Measurements from ENCODE around the gene MSI2. TPM values are rescaled to one million over a fixed set of nuclear protein-coding genes. Genes with fewer than 3 reads are reported as not detected.

MSI2 gene
- total and polyA plus RNA-seq, 12 donors = 32.6 to 411 (median 148) TPM

GRCh38 chr17:57597101-57597500 is 340.8 kb downstream of the MSI2 start:
- Histone ChIP-seq H3K4me1 (replicated peaks in 1 of 2) (peaks cover 6 to 21% of the 10 kb centered on the region in 2 donors), H3K36me3 (replicated peaks in 1 of 2) (no peaks in the 10 kb centered on the region), H3K4me3 (no peak overlapping the region), H3K27me3 (no peaks in the 10 kb centered on the region), H3K27ac (peak overlapping the region in 3 of 5 donors; percentile 6 to 54 (median 33)), H3K9me3 (replicated peaks in 1 of 3) (no peaks in the 10 kb centered on the region)
- intact Hi-C loops (cut with DNase I) = loop anchor here in 1 of 2 donors (10.0 kb wide), 1 partner anchor 148 kb away; the partner anchor contains the start of gene CCDC182
- 73 to 91% (median 87%) methylated on average over 5 of the region's 5 CpGs for WGBS, 4 donors
- peak in 1 of 7 donors; percentile 9 for DNase-seq
- TF ChIP-seq POLR2A (IDR thresholded peaks at IDR 0.05) = no peak
- TF ChIP-seq CTCF (IDR thresholded peaks at IDR 0.05) = no peak

- H3K9me3 ChIP-seq (replicated peaks in 1 of 3) = no peaks in the 10 kb centered on the region
- intact Hi-C loops (cut with DNase I) = loop anchor here in 1 of 2 donors (10.0 kb wide), 1 partner anchor 147 kb away; the partner anchor contains the start of gene CCDC182
- H3K27me3 ChIP-seq = no peaks in the 10 kb centered on the region
- H3K4me1 ChIP-seq (replicated peaks in 1 of 2) = peaks cover 6 to 21% of the 10 kb centered on the region in 2 donors
- H3K4me3 ChIP-seq = no peak overlapping the region
- H3K27ac ChIP-seq = peak overlapping the region in 3 of 5 donors; percentile 33 to 54 (median 37)
- TF ChIP-seq CTCF (IDR thresholded peaks at IDR 0.05) = peak; percentile 73 to 89 (median 78)
- TF ChIP-seq POLR2A (IDR thresholded peaks at IDR 0.05) = no peak
- WGBS, 4 donors = 48 to 59% (median 50%) methylated on average over 8 of the region's 8 CpGs
- H3K36me3 ChIP-seq (replicated peaks in 1 of 2) = no peaks in the 10 kb centered on the region
- peak; percentile 61 to 88 (median 78) for DNase-seq
Observed at GRCh38 chr17:57597531-57598453, 341.5 kb downstream of the MSI2 start.

- peak in 2 of 7 donors; percentile 14 to 57 for DNase-seq
- TF ChIP-seq CTCF (IDR thresholded peaks at IDR 0.05) (no peak), POLR2A (IDR thresholded peaks at IDR 0.05) (no peak)
- Histone ChIP-seq H3K27me3 (no peaks in the 10 kb centered on the region), H3K4me3 (no peak overlapping the region), H3K4me1 (replicated peaks in 1 of 2) (peaks cover 7 to 27% of the 10 kb centered on the region in 2 donors), H3K9me3 (replicated peaks in 1 of 3) (no peaks in the 10 kb centered on the region), H3K36me3 (replicated peaks in 1 of 2) (no peaks in the 10 kb centered on the region), H3K27ac (peak overlapping the region in 3 of 5 donors; percentile 38 to 73 (median 41))
- intact Hi-C loops (cut with DNase I) = loop anchor here in 1 of 2 donors (5.0 to 10.0 kb wide), 2 partner anchors 73 to 145 kb away; partner anchors contain the start of gene CCDC182
- WGBS, 4 donors = 70 to 86% (median 76%) methylated on average over 8 of the region's 8 CpGs
Observed at GRCh38 chr17:57599271-57600045, 343.1 kb downstream of the MSI2 start.

All from adrenal gland (tissue), 12 donors.